ENCODE data around the gene PEX7.
A peak's percentile ranks its signal among the peaks of the same experiment; 100 is the strongest.
"Not testable (repeated sequence)": the region's sequence is repeated elsewhere in the genome, so short reads cannot be mapped to it uniquely, and the experiment has no call there.

The PEX7 gene

GRCh38 chr6:136791296-136792094, 30.9 kb upstream of the PEX7 start:
- DNase-seq: peak in 1 of 2 experiments; percentile 14

- peak in 1 of 2 experiments; percentile 66 for DNase-seq
Measured at GRCh38 chr6:136792095-136792409, 30.3 kb upstream of the PEX7 start.

GRCh38 chr6:136792410-136793262, 29.8 kb upstream of the PEX7 start, which contains the start of gene MAP3K5:
MAP3K5 (minus strand) TSS chr6:136792477; CDS start chr6:136792157, 320 bp downstream.
- DNase-seq: peak; percentile 57 to 86

- no peak for DNase-seq
Measured at GRCh38 chr6:136793363-136793762, 29.0 kb upstream of the PEX7 start.

- no peak for DNase-seq
Measured at GRCh38 chr6:136795386-136795785, 27.0 kb upstream of the PEX7 start.

- DNase-seq: no peak
Measured at GRCh38 chr6:136795996-136796395, 26.4 kb upstream of the PEX7 start.

GRCh38 chr6:136798044-136798443, 24.3 kb upstream of the PEX7 start:
- DNase-seq: no peak

GRCh38 chr6:136801581-136801980, 20.8 kb upstream of the PEX7 start:
- no peak for DNase-seq

GRCh38 chr6:136803608-136804007, 18.8 kb upstream of the PEX7 start:
- no peak for DNase-seq

- no peak for DNase-seq
Measured at GRCh38 chr6:136809091-136809860, 13.1 kb upstream of the PEX7 start.

- no peak for DNase-seq
Measured at GRCh38 chr6:136811272-136811671, 11.1 kb upstream of the PEX7 start.

- DNase-seq: no peak
Measured at GRCh38 chr6:136812174-136812573, 10.2 kb upstream of the PEX7 start.

- not testable (repeated sequence) for DNase-seq
Measured at GRCh38 chr6:136815608-136816007, 6.8 kb upstream of the PEX7 start.

GRCh38 chr6:136816656-136817055, 5.7 kb upstream of the PEX7 start:
- DNase-seq: no peak

GRCh38 chr6:136820561-136820960, 1.8 kb upstream of the PEX7 start:
- DNase-seq: no peak

- DNase-seq: no peak
Measured at GRCh38 chr6:136822046-136822375, 381 bp upstream of the PEX7 start.

- DNase-seq: no peak
Measured at GRCh38 chr6:136823128-136823660, 802 bp downstream of the PEX7 start.

GRCh38 chr6:136826216-136826615, 3.8 kb downstream of the PEX7 start:
- no peak for DNase-seq

- no peak for DNase-seq
Measured at GRCh38 chr6:136831873-136832562, 9.6 kb downstream of the PEX7 start.

GRCh38 chr6:136840276-136841001, 18.0 kb downstream of the PEX7 start:
- DNase-seq: no peak

GRCh38 chr6:136843210-136843609, 20.8 kb downstream of the PEX7 start:
- no peak for DNase-seq

- DNase-seq: no peak
Measured at GRCh38 chr6:136846046-136846445, 23.7 kb downstream of the PEX7 start.

Data from NCI-H187 (cell line).